ENCODE measurements around the gene PAK3. TPM values are rescaled to one million over a fixed set of nuclear protein-coding genes. Genes with fewer than 3 reads are reported as not detected.

The PAK3 gene
- total and polyA plus RNA-seq, 2 of the 8 experiments (the other 6 are each of a cell fraction or from before 2014, with no cell fraction given), result 0.80 to 7.2 TPM

- H3K79me2 ChIP-seq (ENCODE audit: control insufficient read depth in 1 of 2, insufficient read depth in 2 of 2, low read length in 2 of 2), result no peaks in the 10 kb centered on the region
- no peak for TF ChIP-seq ASH2L (IDR thresholded peaks at IDR 0.05; ENCODE audit: low read length)
- TF ChIP-seq PHF8 (conservative IDR thresholded peaks at IDR 0.05; ENCODE audit: low read depth, low read length), result no peak
- TF ChIP-seq ZNF274 (IDR thresholded peaks at IDR 0.05; ENCODE audit: borderline replicate concordance, extremely low read depth, low read length), result no peak
- no peak for TF ChIP-seq FOSL1 (IDR thresholded peaks at IDR 0.05; ENCODE audit: insufficient read depth, low read depth, low read length)
- TF ChIP-seq YY1 (IDR thresholded peaks at IDR 0.05; ENCODE audit: low read depth, low read length), result no peak
- no peak for TF ChIP-seq ATF2 (IDR thresholded peaks at IDR 0.05; ENCODE audit: low read length)
- TF ChIP-seq NRF1 (IDR thresholded peaks at IDR 0.05; ENCODE audit: low read depth, low read length), result no peak
- no peak for TF ChIP-seq TCF12 (IDR thresholded peaks at IDR 0.05; ENCODE audit: low read depth, low read length)
- no peak for TF ChIP-seq SIRT6 (IDR thresholded peaks at IDR 0.05; ENCODE audit: low read length)
- TF ChIP-seq HDAC2 (IDR thresholded peaks at IDR 0.05; ENCODE audit: borderline replicate concordance in 1 of 2, low read depth in 2 of 2, low read length in 2 of 2), result no peak
- no peak for TF ChIP-seq RAD21 (IDR thresholded peaks at IDR 0.05 in 1 of 2, conservative IDR thresholded peaks at IDR 0.05 in 1 of 2; ENCODE audit: low read depth in 2 of 2, low read length in 2 of 2)
Observed at GRCh38 chrX:111257733-111258132, 161.7 kb downstream of the PAK3 start.

More at GRCh38 chrX:111257733-111258132, 161.7 kb downstream of the PAK3 start:
- no peaks in the 10 kb centered on the region for H3K23me2 ChIP-seq (ENCODE audit: low read depth, low read length)
- H2BK120ac ChIP-seq (replicated peaks; ENCODE audit: low read depth, low read length), result no peak overlapping the region
- H3K18ac ChIP-seq (ENCODE audit: extremely low read depth, low read length), result no peak overlapping the region
- no peak overlapping the region for H3K4ac ChIP-seq (replicated peaks; ENCODE audit: insufficient read length, low read depth, low read length)
- H3K4me1 ChIP-seq (replicated peaks in 1 of 4; ENCODE audit: control insufficient read depth in 3 of 4, insufficient read depth in 4 of 4, low read length in 3 of 4), result no peaks in the 10 kb centered on the region
- no peaks in the 10 kb centered on the region for H4K20me1 ChIP-seq (replicated peaks in 1 of 2; ENCODE audit: control insufficient read depth in 1 of 2, insufficient read depth in 2 of 2, low read length in 2 of 2)
- no peaks in the 10 kb centered on the region for H3K27me3 ChIP-seq (replicated peaks in 1 of 4; ENCODE audit: control insufficient read depth in 3 of 4, extremely low read depth in 1 of 4, insufficient read depth in 3 of 4, low read length in 3 of 4)
- H4K8ac ChIP-seq (ENCODE audit: extremely low read depth, insufficient read depth, low read length), result no peak overlapping the region
- no peaks in the 10 kb centered on the region for H3K79me1 ChIP-seq (ENCODE audit: low read depth, low read length)
- no peaks in the 10 kb centered on the region for H3K9me3 ChIP-seq (ENCODE audit: insufficient read depth in 2 of 2, low read depth in 1 of 2, low read length in 1 of 2)
- POLR2A ChIA-PET (ENCODE audit: partially characterized antibody), result no interaction called here
- no peak overlapping the region for H3K27ac ChIP-seq (ENCODE audit: low read depth, low read length)
- DNase-seq (ENCODE audit: low read depth in 1 of 2, low spot score in 2 of 2) (no peak), FAIRE-seq (no peak)
- no peak overlapping the region for H3K23ac ChIP-seq (ENCODE audit: insufficient read length)
- WGBS, 2 experiments (ENCODE audit: extremely low coverage in 1 of 2, insufficient coverage in 1 of 2, insufficient read length in 1 of 2, insufficient replicate concordance in 2 of 2, low coverage in 1 of 2, low lambda C conversion rate in 2 of 2, missing lambda C conversion rate in 1 of 2), result 82% methylated on average over 3 of the region's 3 CpGs; no CpG with 5 or more reads in 1 of the 2 experiments
- no peak overlapping the region for H2AK5ac ChIP-seq (ENCODE audit: low read depth, low read length)
- no peak overlapping the region for H2AFZ ChIP-seq (ENCODE audit: low read length)
- no peak overlapping the region for H4K91ac ChIP-seq (replicated peaks; ENCODE audit: insufficient read length, low read length)
- H3K36me3 ChIP-seq (ENCODE audit: control insufficient read depth in 2 of 4, insufficient read depth in 4 of 4, low read length in 3 of 4), result no peaks in the 10 kb centered on the region
- no peak overlapping the region for H4K5ac ChIP-seq (ENCODE audit: insufficient read length, low read depth, low read length)
- H2BK5ac ChIP-seq (ENCODE audit: low read depth, low read length), result no peak overlapping the region
- CTCF ChIA-PET (ENCODE audit: partially characterized antibody), result interaction anchor here (4.4 kb wide), 1 partner anchor 13 kb away, joined by 15 read pairs; no protein-coding TSS in a partner anchor
- H2BK12ac ChIP-seq (ENCODE audit: low read depth, low read length), result no peak overlapping the region
- H2BK15ac ChIP-seq (ENCODE audit: low read length), result no peak overlapping the region
- no peak overlapping the region for H3K14ac ChIP-seq (ENCODE audit: insufficient read length)
- no peak overlapping the region for H3K56ac ChIP-seq (replicated peaks; ENCODE audit: insufficient read length, low read depth, low read length)
- H3K4me2 ChIP-seq (ENCODE audit: insufficient read depth in 1 of 2, low read depth in 2 of 2, low read length in 2 of 2), result no peak overlapping the region
- no peak overlapping the region for H3K4me3 ChIP-seq (ENCODE audit: extremely low read depth in 1 of 4, insufficient read depth in 2 of 4, low read depth in 3 of 4, low read length in 4 of 4)
- H2BK20ac ChIP-seq (ENCODE audit: low read length), result no peak overlapping the region
- H3K9ac ChIP-seq (replicated peaks in 1 of 4; ENCODE audit: extremely low read depth in 1 of 4, low read depth in 3 of 4, low read length in 3 of 4), result no peak overlapping the region
